Panc1 (cell line): ENCODE data around the gene PCCA. TPM values are rescaled to one million over a fixed set of nuclear protein-coding genes. Genes with fewer than 3 reads are reported as not detected.

Experiments
- ATAC-seq: fragments of 200-7000 bp; cut with Tn5 transposase; 2 replicates; pipeline ENCODE4 v1.9.1; 2020; ENCODE audit warnings: mild to moderate bottlenecking, moderate library complexity
- BruUV-seq: library from RNA; stranded (reverse); fragments of 400-500 nt; replicated peaks from 2 replicates; lab custom pipeline; 2021; lab: Mats Ljungman, UMichigan
- CTCF ChIA-PET: fragments of 300-600 bp; sonication (Branson Sonifier 250); formaldehyde crosslinking; loops from one replicate; lab custom pipeline; 2022; ENCODE audit warnings: antibody characterized with exemption; lab: Charles Lee
- POLR2A ChIA-PET: fragments of 300-600 bp; sonication (Branson Sonifier 250); formaldehyde crosslinking; loops from one replicate; lab custom pipeline; 2022; ENCODE audit warnings: antibody characterized with exemption; lab: Charles Lee
- DNase-seq: peaks from one replicate; pipeline ENCODE4 v3.0.0-alpha.2; 2010; ENCODE audit warnings: low read depth, low spot score
- H3K27ac ChIP-seq: 2 replicates; pipeline ENCODE4 v1.5.1; 2011; ENCODE audit warnings: mild to moderate bottlenecking, low read length, inconsistent platforms
- H3K27me3 ChIP-seq: fragments of 200-500 bp; sonication (Bioruptor generic); 2 replicates; pipeline ENCODE4 v1.6.0; 2014; ENCODE audit warnings: low read length, inconsistent platforms; ENCODE audit not compliant: control insufficient read depth, insufficient read depth
- H3K36me3 ChIP-seq: fragments of 200-500 bp; sonication (Bioruptor generic); 2 replicates; pipeline ENCODE4 v1.5.1; 2014; ENCODE audit warnings: inconsistent platforms, mild to moderate bottlenecking, low read length, moderate library complexity; ENCODE audit not compliant: control insufficient read depth, insufficient read depth
- H3K4me1 ChIP-seq: 2 replicates; pipeline ENCODE4 v1.5.1; 2011; ENCODE audit warnings: inconsistent platforms, mild to moderate bottlenecking, low read length, moderate library complexity; ENCODE audit not compliant: control insufficient read depth, insufficient read depth
- H3K4me3 ChIP-seq, 2 experiments: 2 replicates each; pipeline ENCODE4 v1.5.1; 2011 to 2012; ENCODE audit warnings: low read depth in 2 of 2, low read length in 2 of 2, mild to moderate bottlenecking in 2 of 2, inconsistent platforms in 1 of 2, moderate library complexity in 1 of 2
- H3K9me3 ChIP-seq: fragments of 200-500 bp; sonication (Bioruptor generic); 2 replicates; pipeline ENCODE4 v1.5.1; 2014; ENCODE audit warnings: low read depth, mild to moderate bottlenecking, inconsistent platforms, low read length, moderate library complexity; ENCODE audit not compliant: control insufficient read depth, insufficient read depth
- CTCF ChIP-seq: fragments of 450-650 bp; IDR thresholded peaks from 2 replicates; pipeline ENCODE4 v1.5.1; 2017; ENCODE audit warnings: mild to moderate bottlenecking
- POLR2AphosphoS5 ChIP-seq: IDR thresholded peaks from 2 replicates; pipeline ENCODE4 v1.6.1; 2012; ENCODE audit warnings: mild to moderate bottlenecking, low read depth, low read length, moderate library complexity
- REST ChIP-seq, 2 experiments: IDR thresholded peaks; 2 replicates each; pipeline ENCODE4 v1.6.1; 2011 to 2012; ENCODE audit warnings: low read depth in 2 of 2, control low read depth in 1 of 2, low read length in 1 of 2, mild to moderate bottlenecking in 1 of 2, moderate library complexity in 1 of 2; ENCODE audit not compliant: insufficient read depth in 1 of 2
- SIN3A ChIP-seq: IDR thresholded peaks from 2 replicates; pipeline ENCODE4 v1.6.1; 2012; ENCODE audit warnings: low read depth, mild to moderate bottlenecking, low read length, moderate library complexity, borderline replicate concordance; ENCODE audit not compliant: insufficient read depth
- TCF7L2 ChIP-seq: IDR thresholded peaks from 2 replicates; pipeline ENCODE4 v1.6.1; 2011; ENCODE audit warnings: mild to moderate bottlenecking, low read depth, low read length, inconsistent platforms
- in situ Hi-C: cut with HindIII; loops from 2 replicates; pipeline ENCODE4 v1.10.0; 2016; ENCODE audit warnings: low sequenced_read_pairs, low pct_unique_long_range_greater_than_20kb
- intact Hi-C: fragments of 100-400 bp; cut with micrococcal nuclease; formaldehyde crosslinking; loops from one replicate; pipeline ENCODE4 v1.10.0; 2022; ENCODE audit not compliant: unreplicated experiment
- total RNA-seq: library from RNA; stranded (reverse); gene quantifications from one replicate; pipeline ENCODE4 v1.2.1, GENCODE V29; 2021; ENCODE audit not compliant: unreplicated experiment

PCCA gene
- total RNA-seq, 1 experiment from 2014 or later: 14.7 TPM

GRCh38 chr13:100533588-100534041 lies 444.7 kb downstream of the PCCA start:
- no peak overlapping the region for H3K4me3 ChIP-seq
- ATAC-seq (no peak), DNase-seq (no peak)
- intact Hi-C loops: no loop called here
- H3K36me3 ChIP-seq: no peaks in the 10 kb centered on the region
- no peak for TF ChIP-seq TCF7L2
- no peak for TF ChIP-seq SIN3A
- no peak for TF ChIP-seq POLR2AphosphoS5
- no peak for TF ChIP-seq REST (IDR thresholded peaks at IDR 0.05; ENCODE audit: insufficient read depth in 1 of 2, low read depth in 2 of 2, low read length in 1 of 2)
- TF ChIP-seq CTCF: no peak
- no TSS peak for BruUV-seq
- ChIA-PET POLR2A (no interaction called here), CTCF (no interaction called here)
- no peak overlapping the region for H3K27ac ChIP-seq
- in situ Hi-C loops: no loop called here
- H3K27me3 ChIP-seq: no peaks in the 10 kb centered on the region
- no peaks in the 10 kb centered on the region for H3K4me1 ChIP-seq
- H3K9me3 ChIP-seq: no peaks in the 10 kb centered on the region

- in situ Hi-C loops: no loop called here
- intact Hi-C loops: no loop called here
- TF ChIP-seq TCF7L2 (no peak), CTCF (no peak), POLR2AphosphoS5 (no peak), SIN3A (no peak), REST (IDR thresholded peaks at IDR 0.05; ENCODE audit: insufficient read depth in 1 of 2, low read depth in 2 of 2, low read length in 1 of 2) (no peak)
- POLR2A ChIA-PET: no interaction called here
- Histone ChIP-seq H3K9me3 (no peaks in the 10 kb centered on the region), H3K4me3 (no peak overlapping the region), H3K4me1 (no peaks in the 10 kb centered on the region), H3K27ac (no peak overlapping the region), H3K27me3 (no peaks in the 10 kb centered on the region), H3K36me3 (no peaks in the 10 kb centered on the region)
- no TSS peak for BruUV-seq
- ATAC-seq: no peak
- CTCF ChIA-PET: no interaction called here
- DNase-seq: no peak
Measured at GRCh38 chr13:100534147-100534843, 445.4 kb downstream of the PCCA start.
